GM12878 (cell line): ENCODE data around the gene MDC1. TPM values are rescaled to one million over a fixed set of nuclear protein-coding genes. Genes with fewer than 3 reads are reported as not detected.

ENCODE experiments used
- ATAC-seq: fragments of 200-7000 bp; cut with Tn5 transposase; 3 replicates; pipeline ENCODE4 v1.9.1; 2020; ENCODE audit warnings: mild to moderate bottlenecking, moderate library complexity
- BruUV-seq: library from RNA; stranded (reverse); fragments of 400-500 nt; replicated peaks from 2 replicates; lab custom pipeline; 2021; lab: Mats Ljungman, UMichigan
- CTCF ChIA-PET: fragments of 300-600 bp; sonication (Branson Sonifier 250); formaldehyde crosslinking; extraction: SDS; loops from one replicate; lab custom pipeline; 2021; ENCODE audit warnings: inconsistent platforms; lab: Yijun Ruan, JAX
- POLR2A ChIA-PET: fragments of 350-600 bp; formaldehyde crosslinking; extraction: SDS; loops from one replicate; lab custom pipeline; 2021; ENCODE audit warnings: inconsistent platforms; lab: Charles Lee
- RAD21 ChIA-PET: fragments of 300-600 bp; sonication (Branson Sonifier 250); formaldehyde crosslinking; loops from one replicate; lab custom pipeline; 2023; ENCODE audit warnings: antibody characterized with exemption; ENCODE audit not compliant: unreplicated experiment; lab: Charles Lee
- SMC1A ChIA-PET: fragments of 300-600 bp; sonication (Branson Sonifier 250); formaldehyde crosslinking; loops from one replicate; lab custom pipeline; 2023; ENCODE audit not compliant: unreplicated experiment, uncharacterized antibody; lab: Charles Lee
- DNase-seq: peaks from one replicate; pipeline ENCODE4 v3.0.0-alpha.2; 2011; ENCODE audit warnings: low read depth, low spot score
- FAIRE-seq: peaks from 3 replicates; lab custom pipeline; 2011; peaks lifted over from hg19 to GRCh38; lab: Jason Lieb, UNC
- H2AFZ ChIP-seq: 2 replicates; pipeline ENCODE4 v1.6.0; 2011; ENCODE audit warnings: low read depth, low read length, control low read depth; ENCODE audit not compliant: control insufficient read depth
- H3K27ac ChIP-seq: 2 replicates; pipeline ENCODE4 v1.5.1; 2011; ENCODE audit warnings: control low read depth; ENCODE audit not compliant: control insufficient read depth, insufficient read depth
- H3K27me3 ChIP-seq, 2 experiments: replicated peaks in 1 of 2; 2 replicates each; pipeline versions ENCODE4 v1.6.0 to v1.6.1; 2011; ENCODE audit warnings: low read length in 1 of 2; ENCODE audit not compliant: control insufficient read depth in 2 of 2, insufficient read depth in 2 of 2
- H3K36me3 ChIP-seq, 2 experiments: 2 replicates each; pipeline ENCODE4 v1.5.1; 2011; ENCODE audit warnings: low read length in 1 of 2; ENCODE audit not compliant: control insufficient read depth in 2 of 2, insufficient read depth in 2 of 2
- H3K4me1 ChIP-seq: 2 replicates; pipeline ENCODE4 v1.6.1; 2011; ENCODE audit warnings: mild to moderate bottlenecking, low read length, moderate library complexity, mixed read lengths; ENCODE audit not compliant: control insufficient read depth, insufficient read depth
- H3K4me2 ChIP-seq: 2 replicates; pipeline ENCODE4 v1.6.0; 2011; ENCODE audit warnings: control low read depth; ENCODE audit not compliant: control insufficient read depth, insufficient read depth
- H3K4me3 ChIP-seq: fragments of 200-600 bp; sonication (generic); 2 replicates; pipeline ENCODE4 v1.5.1; 2016
- H3K79me2 ChIP-seq: 2 replicates; pipeline ENCODE4 v1.6.0; 2011; ENCODE audit warnings: low read length; ENCODE audit not compliant: control insufficient read depth, insufficient read depth
- H3K9ac ChIP-seq: 2 replicates; pipeline ENCODE4 v1.8.0; 2011; ENCODE audit warnings: low read length, control low read depth, mixed read lengths; ENCODE audit not compliant: control insufficient read depth, insufficient read depth
- H3K9me3 ChIP-seq: replicated peaks from 3 replicates; pipeline ENCODE4 v1.5.1; 2011; ENCODE audit warnings: mild to moderate bottlenecking, low read length; ENCODE audit not compliant: control insufficient read depth, insufficient read depth
- H4K20me1 ChIP-seq: 2 replicates; pipeline ENCODE4 v1.6.0; 2011; ENCODE audit not compliant: control insufficient read depth, insufficient read depth
- CBFB ChIP-seq: IDR thresholded peaks from 2 replicates; pipeline ENCODE4 v1.6.1; 2016; ENCODE audit warnings: antibody characterized with exemption, low read depth
- CBX5 ChIP-seq: sonication (generic); IDR thresholded peaks from 2 replicates; pipeline ENCODE4 v1.6.1; 2016; ENCODE audit warnings: low read depth, moderate library complexity, mild to moderate bottlenecking, inconsistent platforms
- CHD2 ChIP-seq: IDR thresholded peaks from 2 replicates; pipeline ENCODE4 v1.6.1; 2011; ENCODE audit warnings: low read depth, low read length, improper control_type of control experiment, borderline replicate concordance
- GATAD2B ChIP-seq: fragments of 450-650 bp; conservative IDR thresholded peaks from 2 replicates; pipeline ENCODE4 v1.6.1; 2017; ENCODE audit warnings: low read depth, mild to moderate bottlenecking, moderate library complexity
- KAT2A ChIP-seq: conservative IDR thresholded peaks from 2 replicates; pipeline ENCODE4 v1.6.1; 2011; ENCODE audit warnings: low read depth, low read length; ENCODE audit not compliant: control insufficient read depth
- KLF5 ChIP-seq: fragments of 450-650 bp; IDR thresholded peaks from 2 replicates; pipeline ENCODE4 v1.6.1; 2014; ENCODE audit warnings: mild to moderate bottlenecking; ENCODE audit not compliant: partially characterized antibody
- POLR2AphosphoS5 ChIP-seq: IDR thresholded peaks from 2 replicates; pipeline ENCODE4 v1.6.1; 2011; ENCODE audit warnings: mild to moderate bottlenecking, low read length, inconsistent platforms
- RB1 ChIP-seq: fragments of 450-650 bp; formaldehyde crosslinking; IDR thresholded peaks from 2 replicates; pipeline ENCODE4 v1.6.1; 2017; ENCODE audit warnings: mild to moderate bottlenecking, borderline replicate concordance
- RCOR1 ChIP-seq: conservative IDR thresholded peaks from 2 replicates; pipeline ENCODE4 v1.6.1; 2012; ENCODE audit warnings: low read depth, low read length, improper control_type of control experiment
- SREBF2 ChIP-seq: IDR thresholded peaks from 2 replicates; pipeline ENCODE4 v1.6.1; 2012; ENCODE audit warnings: mild to moderate bottlenecking, low read length
- TCF7 ChIP-seq: IDR thresholded peaks from 2 replicates; pipeline ENCODE4 v1.6.1; 2014; ENCODE audit warnings: antibody characterized with exemption, borderline replicate concordance
- WGBS: methylation state at CpG from one replicate; pipeline ENCODE4 v1.1.6; 2016; ENCODE audit warnings: low lambda C conversion rate; ENCODE audit not compliant: insufficient replicate concordance, insufficient coverage; ENCODE audit errors: missing lambda C conversion rate; 5-methylcytosine and 5-hydroxymethylcytosine counted together
- in situ Hi-C: fragments of 300-500 bp; cut with MboI; formaldehyde crosslinking; loops from 9 replicates; pipeline ENCODE4 v1.14.3; 2018; ENCODE audit warnings: mixed read lengths
- intact Hi-C: fragments of 100-400 bp; cut with micrococcal nuclease; formaldehyde crosslinking; loops from one replicate; pipeline ENCODE4 v1.14.2; 2022; ENCODE audit not compliant: unreplicated experiment
- polyA plus RNA-seq, 11 experiments: library from polyadenylated mRNA; depleted of rRNA in 4 of 11; unstranded in 6 of 11; stranded (reverse) in 5 of 11; fragments of >200 nt; fragmentation: Nextera tagmentation in 4 of 11; fragmentation: Illumina TruSeq in 1 of 11; extraction: Ambion mirVana in 4 of 11; extraction: Trizol in 1 of 11; gene quantifications; 1 replicate in 1 of 11; 2 replicates in 10 of 11; pipeline versions ENCODE4 v1.2.1 to v1.2.3, GENCODE V29; 2011 to 2016; ENCODE audit warnings: inconsistent platforms in 2 of 11, missing spikeins in 2 of 11, low read depth in 1 of 11
- total RNA-seq, 4 experiments: library from RNA; depleted of rRNA in 3 of 4; stranded (reverse); fragments of >200 nt in 3 of 4; fragmentation: Illumina TruSeq in 1 of 4; extraction: Trizol in 1 of 4; gene quantifications; 2 replicates each; pipeline versions ENCODE4 v1.2.1 to v1.2.3, GENCODE V29; 2013 to 2021
- TF ChIP-seq, protein P1 (sequence below): IDR thresholded peaks from 2 replicates; pipeline ENCODE4 v1.6.1; 2012; ENCODE audit warnings: low read length, inconsistent platforms

MDC1 gene
- total and polyA plus RNA-seq, 10 of the 15 experiments (the other 5 are each of a cell fraction or from before 2014, with no cell fraction given): 5.1 to 62.5 (median 22.4) TPM

DNA sequence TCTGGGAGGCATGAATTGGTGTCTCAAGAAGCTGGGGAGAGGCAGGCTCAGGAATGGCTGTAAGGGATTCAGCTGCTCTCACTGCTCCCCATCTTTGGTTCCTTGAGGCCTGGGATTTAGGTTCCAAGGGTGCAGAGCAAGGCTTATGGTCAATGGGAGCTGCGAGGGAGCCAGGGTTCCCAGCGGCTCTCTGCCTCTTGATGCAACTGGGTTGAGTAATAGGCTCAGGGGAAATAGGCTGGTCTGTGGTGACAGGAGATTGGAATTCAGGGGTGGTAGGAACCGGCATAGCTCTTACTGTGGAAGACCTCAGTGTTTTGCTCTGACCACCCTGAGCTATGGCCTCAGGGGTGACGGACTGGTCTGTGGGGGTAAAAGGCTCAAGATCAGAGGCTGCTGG, 13.3 kb downstream of the MDC1 start:
- no peak for TF ChIP-seq TCF7
- TF ChIP-seq RB1: no peak
- no peak for TF ChIP-seq POLR2AphosphoS5
- no peak for TF ChIP-seq KLF5
- no peak for TF ChIP-seq KAT2A
- TF ChIP-seq CBFB: no peak
- no peak for TF ChIP-seq CHD2
- TF ChIP-seq, protein P1, sequence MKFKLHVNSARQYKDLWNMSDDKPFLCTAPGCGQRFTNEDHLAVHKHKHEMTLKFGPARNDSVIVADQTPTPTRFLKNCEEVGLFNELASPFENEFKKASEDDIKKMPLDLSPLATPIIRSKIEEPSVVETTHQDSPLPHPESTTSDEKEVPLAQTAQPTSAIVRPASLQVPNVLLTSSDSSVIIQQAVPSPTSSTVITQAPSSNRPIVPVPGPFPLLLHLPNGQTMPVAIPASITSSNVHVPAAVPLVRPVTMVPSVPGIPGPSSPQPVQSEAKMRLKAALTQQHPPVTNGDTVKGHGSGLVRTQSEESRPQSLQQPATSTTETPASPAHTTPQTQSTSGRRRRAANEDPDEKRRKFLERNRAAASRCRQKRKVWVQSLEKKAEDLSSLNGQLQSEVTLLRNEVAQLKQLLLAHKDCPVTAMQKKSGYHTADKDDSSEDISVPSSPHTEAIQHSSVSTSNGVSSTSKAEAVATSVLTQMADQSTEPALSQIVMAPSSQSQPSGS: no peak
- no peak for TF ChIP-seq GATAD2B
- TF ChIP-seq RCOR1: no peak
- no peak for TF ChIP-seq SREBF2
- no peak for TF ChIP-seq CBX5
- TF ChIP-seq, all 136 proteins: peak for 0
- H3K9me3 ChIP-seq: no peaks in the 10 kb centered on the region
- no peak overlapping the region for H2AFZ ChIP-seq
- intact Hi-C loops: no loop called here
- ChIA-PET POLR2A (interaction anchor here (0.5 to 2.1 kb wide), 4 partner anchors 9 to 334 kb away, joined by 3 to 9 read pairs (median 4); partner anchors contain the start of gene NRM), CTCF (interaction anchor here (0.7 to 3.0 kb wide), 4 partner anchors 11 to 162 kb away, joined by 3 to 7 read pairs (median 3); partner anchors contain the start of gene NRM), RAD21 (interaction anchor here (1.5 kb wide), 1 partner anchor 8 kb away, joined by 3 read pairs; no protein-coding TSS in a partner anchor), SMC1A (interaction anchor here (0.9 to 1.6 kb wide), 3 partner anchors 9 to 12 kb away, joined by 3 read pairs; no protein-coding TSS in a partner anchor)
- H3K27ac ChIP-seq: no peak overlapping the region
- no peak for FAIRE-seq
- 96% methylated on average over 4 of the region's 4 CpGs for WGBS
- H3K36me3 ChIP-seq: peaks cover 2 to 18% of the 10 kb centered on the region in 2 experiments
- no TSS peak for BruUV-seq
- 0 out of 2 replicates have a peak, but pooled peaks cover 6% of the 10 kb centered on the region for H3K4me1 ChIP-seq
- no peak overlapping the region for H3K4me2 ChIP-seq
- ATAC-seq: no peak
- H3K27me3 ChIP-seq: no peaks in the 10 kb centered on the region
- H3K4me3 ChIP-seq: no peak overlapping the region
- H3K79me2 ChIP-seq: no peaks in the 10 kb centered on the region
- no peaks in the 10 kb centered on the region for H4K20me1 ChIP-seq
- no peak overlapping the region for H3K9ac ChIP-seq
- no peak for DNase-seq
- in situ Hi-C loops: no loop called here
